Gastrocnemius medialis (tissue), 4 donors: ENCODE data around the gene ROBO1. TPM values are rescaled to one million over a fixed set of nuclear protein-coding genes. Genes with fewer than 3 reads are reported as not detected.

Experiments used
- ATAC-seq, 2 donors: fragments of 150-250 bp; one replicate each; pipeline ENCODE4 v1.9.1; 2016
- DNase-seq, 2 donors: peaks; one replicate each; pipeline ENCODE4 v3.0.0-alpha.2; 2019
- H3K27ac ChIP-seq, 4 donors: fragments of 200-600 bp; sonication (generic); 1 replicate in 1 of 4; 2 replicates in 3 of 4; pipeline ENCODE4 v1.5.1; 2016 to 2018; ENCODE audit warnings: mild to moderate bottlenecking in 2 of 4, moderate library complexity in 1 of 4
- H3K27me3 ChIP-seq, 3 donors: fragments of 200-600 bp; sonication (generic) in 2 of 3; 1 replicate in 1 of 3; 2 replicates in 2 of 3; pipeline versions ENCODE4 v1.5.1 to v1.6.0; 2016 to 2019; ENCODE audit warnings: mild to moderate bottlenecking in 1 of 3, moderate library complexity in 1 of 3
- H3K36me3 ChIP-seq, 2 donors: fragments of 200-600 bp; sonication (generic) in 1 of 2; one replicate each; pipeline ENCODE4 v1.5.1; 2017 to 2018
- H3K4me1 ChIP-seq, 2 donors: fragments of 200-600 bp; sonication (generic) in 1 of 2; one replicate each; pipeline ENCODE4 v1.5.1; 2016 to 2017; ENCODE audit warnings: mild to moderate bottlenecking in 2 of 2
- H3K4me3 ChIP-seq, 4 donors: fragments of 200-600 bp; sonication (generic) in 3 of 4; 1 replicate in 1 of 4; 2 replicates in 3 of 4; pipeline ENCODE4 v1.5.1; 2016 to 2019; ENCODE audit warnings: mild to moderate bottlenecking in 2 of 4
- H3K9me3 ChIP-seq, 3 donors: fragments of 200-600 bp; sonication (generic) in 2 of 3; 1 replicate in 1 of 3; 2 replicates in 2 of 3; pipeline ENCODE4 v1.5.1; 2016 to 2019
- CTCF ChIP-seq, 5 experiments: fragments of 450-650 bp in 3 of 5; fragments of 200-600 bp in 2 of 5; sonication (generic) in 2 of 5; IDR thresholded peaks in 4 of 5; conservative IDR thresholded peaks in 1 of 5; 1 replicate in 4 of 5; 2 replicates in 1 of 5; pipeline ENCODE4 v1.5.1; 2016 to 2019; ENCODE audit warnings: antibody characterized with exemption in 5 of 5, mild to moderate bottlenecking in 3 of 5, moderate library complexity in 3 of 5
- POLR2A ChIP-seq, 2 donors: fragments of 450-650 bp; IDR thresholded peaks; one replicate each; pipeline ENCODE4 v1.6.1; 2017; ENCODE audit warnings: antibody characterized with exemption in 2 of 2, mild to moderate bottlenecking in 2 of 2, moderate library complexity in 2 of 2
- in situ Hi-C, 4 donors: fragments of 200-750 bp; cut with MboI; loops; one replicate each; pipeline versions ENCODE4 v1.15.0 to v1.8.0; 2017; ENCODE audit warnings: low sequenced_read_pairs in 4 of 4
- intact Hi-C: fragments of 100-400 bp; cut with DNase I; formaldehyde crosslinking; loops from one replicate; pipeline ENCODE4 v1.15.1; 2023; ENCODE audit warnings: low total_unique reads
- total RNA-seq, 4 donors: library from RNA; depleted of rRNA; stranded (reverse); fragments of >200 nt; gene quantifications; one replicate each; pipeline versions ENCODE4 v1.1.0 to v1.2.3, GENCODE V29; 2016

ROBO1 gene
- total RNA-seq, 4 donors from 2014 or later, result 4.2 to 16.0 (median 9.5) TPM

GRCh38 chr3:78912259-78912658 is 855.5 kb downstream of the ROBO1 start:
- Histone ChIP-seq H3K4me3 (no peak overlapping the region), H3K9me3 (no peaks in the 10 kb centered on the region), H3K4me1 (no peaks in the 10 kb centered on the region), H3K36me3 (no peaks in the 10 kb centered on the region), H3K27ac (no peak overlapping the region), H3K27me3 (no peaks in the 10 kb centered on the region)
- DNase-seq (no peak), ATAC-seq (no peak)
- in situ Hi-C loops (no loop called here), intact Hi-C loops (no loop called here)
- TF ChIP-seq POLR2A (IDR thresholded peaks at IDR 0.05) (no peak), CTCF (IDR thresholded peaks at IDR 0.05 in 4 of 5, conservative IDR thresholded peaks at IDR 0.05 in 1 of 5) (no peak)

- ATAC-seq, result no peak
These were observed 856.4 kb downstream of the ROBO1 start for GRCh38 chr3:78911394-78911793.

DNA sequence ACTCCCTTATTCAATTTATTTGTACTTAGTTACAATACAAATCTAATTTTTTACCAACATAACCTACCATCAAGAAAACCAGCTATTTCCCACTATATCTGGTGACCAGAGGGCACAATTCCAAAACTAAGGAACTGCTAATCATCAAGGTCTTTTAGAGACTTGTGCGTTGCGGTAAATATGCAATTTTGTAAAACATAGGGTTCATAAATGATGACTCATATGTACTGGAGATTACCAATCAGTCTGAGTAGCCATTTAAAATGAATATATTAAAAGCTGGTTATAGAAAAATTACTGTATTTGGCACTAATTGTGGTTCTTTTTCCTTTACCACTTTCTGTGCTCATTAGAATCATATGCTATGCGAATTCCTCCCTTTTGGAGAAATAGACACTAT is 859.6 kb downstream of the ROBO1 start:
- intact Hi-C loops (no loop called here), in situ Hi-C loops (no loop called here)
- no peaks in the 10 kb centered on the region for H3K36me3 ChIP-seq
- H3K4me3 ChIP-seq, result no peak overlapping the region
- no peaks in the 10 kb centered on the region for H3K4me1 ChIP-seq
- H3K9me3 ChIP-seq, result no peaks in the 10 kb centered on the region
- H3K27ac ChIP-seq, result no peak overlapping the region
- DNase-seq, result no peak
- no peaks in the 10 kb centered on the region for H3K27me3 ChIP-seq
- ATAC-seq, result no peak
- TF ChIP-seq CTCF (IDR thresholded peaks at IDR 0.05 in 4 of 5, conservative IDR thresholded peaks at IDR 0.05 in 1 of 5) (no peak), POLR2A (IDR thresholded peaks at IDR 0.05) (no peak)

More at GRCh38 chr3:78911394-78911793, 856.4 kb downstream of the ROBO1 start:
- DNase-seq, result no peak
- no peaks in the 10 kb centered on the region for H3K36me3 ChIP-seq
- no peak for TF ChIP-seq POLR2A (IDR thresholded peaks at IDR 0.05)
- no peak for TF ChIP-seq CTCF (IDR thresholded peaks at IDR 0.05 in 4 of 5, conservative IDR thresholded peaks at IDR 0.05 in 1 of 5)
- no peak overlapping the region for H3K4me3 ChIP-seq
- in situ Hi-C loops, result no loop called here
- no peaks in the 10 kb centered on the region for H3K4me1 ChIP-seq
- H3K27ac ChIP-seq, result no peak overlapping the region
- H3K9me3 ChIP-seq, result no peaks in the 10 kb centered on the region
- no peaks in the 10 kb centered on the region for H3K27me3 ChIP-seq
- intact Hi-C loops, result no loop called here

DNA sequence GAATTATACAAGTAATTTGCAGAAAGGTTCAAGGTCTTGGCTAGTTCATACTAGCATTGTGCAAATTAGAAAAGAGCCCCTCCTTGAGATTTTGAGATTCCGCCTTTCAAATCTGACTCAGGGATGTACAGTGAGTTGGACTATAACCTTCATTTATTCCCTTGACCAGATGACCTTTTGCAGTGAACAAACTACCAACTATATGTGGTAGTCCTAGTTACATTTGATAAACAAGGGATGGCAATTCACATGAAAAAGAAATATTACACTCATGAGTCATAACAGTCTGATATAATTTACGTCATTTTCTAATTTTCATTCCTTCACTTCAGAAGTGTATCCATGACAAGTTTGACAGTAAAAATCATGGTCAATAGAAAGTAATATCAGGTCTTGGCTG is 860.4 kb downstream of the ROBO1 start:
- intact Hi-C loops, result no loop called here
- no peak for ATAC-seq

More for the DNA sequence above, 860.4 kb downstream of the ROBO1 start:
- Histone ChIP-seq H3K27ac (no peak overlapping the region), H3K36me3 (no peaks in the 10 kb centered on the region), H3K4me1 (no peaks in the 10 kb centered on the region), H3K9me3 (no peaks in the 10 kb centered on the region), H3K27me3 (no peaks in the 10 kb centered on the region), H3K4me3 (no peak overlapping the region)
- no peak for DNase-seq
- no peak for TF ChIP-seq POLR2A (IDR thresholded peaks at IDR 0.05)
- TF ChIP-seq CTCF (IDR thresholded peaks at IDR 0.05 in 4 of 5, conservative IDR thresholded peaks at IDR 0.05 in 1 of 5), result no peak
- in situ Hi-C loops, result no loop called here
